Type B pancreatic cell (in vitro differentiated cells): ENCODE measurements around the gene ACSS3. TPM values are rescaled to one million over a fixed set of nuclear protein-coding genes. Genes with fewer than 3 reads are reported as not detected.

ENCODE experiments used
- DNase-seq: peaks from one replicate; pipeline ENCODE4 v3.0.0; 2021; ENCODE audit warnings: mixed read lengths; ENCODE audit not compliant: unreplicated experiment; ENCODE audit errors: extremely low spot score
- H3K27ac Mint-ChIP-seq: 2 replicates; pipeline ENCODE4 v1.8.0; 2021; ENCODE audit warnings: mild to moderate bottlenecking, mixed read lengths
- H3K27me3 Mint-ChIP-seq: 2 replicates; pipeline ENCODE4 v1.8.0; 2021; ENCODE audit warnings: mixed read lengths
- H3K36me3 Mint-ChIP-seq: 2 replicates; pipeline ENCODE4 v1.8.0; 2021; ENCODE audit warnings: mixed read lengths
- H3K4me1 Mint-ChIP-seq: one replicate; pipeline ENCODE4 v1.8.0; 2021; ENCODE audit warnings: mixed read lengths; ENCODE audit not compliant: unreplicated experiment
- H3K4me3 Mint-ChIP-seq: 2 replicates; pipeline ENCODE4 v1.8.0; 2021; ENCODE audit warnings: mild to moderate bottlenecking, mixed read lengths
- H3K9me3 Mint-ChIP-seq: 2 replicates; pipeline ENCODE4 v1.8.0; 2021; ENCODE audit warnings: mixed read lengths
- CTCF ChIP-seq: fragments of 200-600 bp; sonication (generic); conservative IDR thresholded peaks from 2 replicates; pipeline ENCODE4 v1.5.0; 2021; ENCODE audit warnings: antibody characterized with exemption, mild to moderate bottlenecking
- total RNA-seq: library from RNA; stranded (reverse); gene quantifications from 2 replicates; pipeline ENCODE4 v1.2.1, GENCODE V29; 2021; ENCODE audit warnings: low replicate concordance

The ACSS3 gene
- total RNA-seq, 1 donor from 2014 or later = 28.0 TPM

GRCh38 chr12:81162391-81163136, 84.7 kb downstream of the ACSS3 start:
- no peak for DNase-seq
- H3K4me1 Mint-ChIP-seq = no peaks in the 10 kb centered on the region
- no peaks in the 10 kb centered on the region for H3K9me3 Mint-ChIP-seq
- H3K27me3 Mint-ChIP-seq = no peaks in the 10 kb centered on the region
- H3K4me3 Mint-ChIP-seq = no peak overlapping the region
- no peaks in the 10 kb centered on the region for H3K36me3 Mint-ChIP-seq
- H3K27ac Mint-ChIP-seq = no peak overlapping the region
- no peak for TF ChIP-seq CTCF

GRCh38 chr12:81164827-81165226, 86.9 kb downstream of the ACSS3 start:
- H3K27me3 Mint-ChIP-seq = no peaks in the 10 kb centered on the region
- no peaks in the 10 kb centered on the region for H3K36me3 Mint-ChIP-seq
- no peak for DNase-seq
- TF ChIP-seq CTCF = no peak
- H3K4me1 Mint-ChIP-seq = no peaks in the 10 kb centered on the region
- H3K4me3 Mint-ChIP-seq = no peak overlapping the region
- no peaks in the 10 kb centered on the region for H3K9me3 Mint-ChIP-seq
- H3K27ac Mint-ChIP-seq = no peak overlapping the region

- TF ChIP-seq CTCF = no peak
- no peak for DNase-seq
- no peaks in the 10 kb centered on the region for H3K9me3 Mint-ChIP-seq
- H3K27me3 Mint-ChIP-seq = no peaks in the 10 kb centered on the region
- H3K27ac Mint-ChIP-seq = no peak overlapping the region
- no peaks in the 10 kb centered on the region for H3K4me1 Mint-ChIP-seq
- no peak overlapping the region for H3K4me3 Mint-ChIP-seq
- H3K36me3 Mint-ChIP-seq = no peaks in the 10 kb centered on the region
These were observed 88.9 kb downstream of the ACSS3 start for GRCh38 chr12:81166790-81167189.

GRCh38 chr12:81167694-81168093, 89.8 kb downstream of the ACSS3 start:
- no peaks in the 10 kb centered on the region for H3K27me3 Mint-ChIP-seq
- no peak for DNase-seq
- no peaks in the 10 kb centered on the region for H3K36me3 Mint-ChIP-seq
- no peaks in the 10 kb centered on the region for H3K4me1 Mint-ChIP-seq
- no peak overlapping the region for H3K4me3 Mint-ChIP-seq
- no peak overlapping the region for H3K27ac Mint-ChIP-seq
- no peak for TF ChIP-seq CTCF
- no peaks in the 10 kb centered on the region for H3K9me3 Mint-ChIP-seq

GRCh38 chr12:81168445-81168844, 90.6 kb downstream of the ACSS3 start:
- DNase-seq = no peak
- no peak for TF ChIP-seq CTCF
- H3K27me3 Mint-ChIP-seq = no peaks in the 10 kb centered on the region
- no peak overlapping the region for H3K27ac Mint-ChIP-seq
- no peaks in the 10 kb centered on the region for H3K36me3 Mint-ChIP-seq
- H3K4me1 Mint-ChIP-seq = no peaks in the 10 kb centered on the region
- H3K4me3 Mint-ChIP-seq = no peak overlapping the region
- H3K9me3 Mint-ChIP-seq = no peaks in the 10 kb centered on the region

GRCh38 chr12:81170072-81170471, 92.2 kb downstream of the ACSS3 start:
- no peaks in the 10 kb centered on the region for H3K4me1 Mint-ChIP-seq
- no peaks in the 10 kb centered on the region for H3K9me3 Mint-ChIP-seq
- DNase-seq = no peak
- TF ChIP-seq CTCF = no peak
- H3K27me3 Mint-ChIP-seq = no peaks in the 10 kb centered on the region
- H3K4me3 Mint-ChIP-seq = no peak overlapping the region
- H3K36me3 Mint-ChIP-seq = no peaks in the 10 kb centered on the region
- no peak overlapping the region for H3K27ac Mint-ChIP-seq
